NCI-H82 treated with DMSO at 0.1 percent for 48 hours (cell line): ENCODE measurements around the gene ADAMTSL2.

Experiments used
- DNase-seq: peaks from one replicate; lab custom pipeline; 2025; ENCODE audit not compliant: unreplicated experiment; lab: John Stamatoyannopoulos, UW

Gene ADAMTSL2

DNA sequence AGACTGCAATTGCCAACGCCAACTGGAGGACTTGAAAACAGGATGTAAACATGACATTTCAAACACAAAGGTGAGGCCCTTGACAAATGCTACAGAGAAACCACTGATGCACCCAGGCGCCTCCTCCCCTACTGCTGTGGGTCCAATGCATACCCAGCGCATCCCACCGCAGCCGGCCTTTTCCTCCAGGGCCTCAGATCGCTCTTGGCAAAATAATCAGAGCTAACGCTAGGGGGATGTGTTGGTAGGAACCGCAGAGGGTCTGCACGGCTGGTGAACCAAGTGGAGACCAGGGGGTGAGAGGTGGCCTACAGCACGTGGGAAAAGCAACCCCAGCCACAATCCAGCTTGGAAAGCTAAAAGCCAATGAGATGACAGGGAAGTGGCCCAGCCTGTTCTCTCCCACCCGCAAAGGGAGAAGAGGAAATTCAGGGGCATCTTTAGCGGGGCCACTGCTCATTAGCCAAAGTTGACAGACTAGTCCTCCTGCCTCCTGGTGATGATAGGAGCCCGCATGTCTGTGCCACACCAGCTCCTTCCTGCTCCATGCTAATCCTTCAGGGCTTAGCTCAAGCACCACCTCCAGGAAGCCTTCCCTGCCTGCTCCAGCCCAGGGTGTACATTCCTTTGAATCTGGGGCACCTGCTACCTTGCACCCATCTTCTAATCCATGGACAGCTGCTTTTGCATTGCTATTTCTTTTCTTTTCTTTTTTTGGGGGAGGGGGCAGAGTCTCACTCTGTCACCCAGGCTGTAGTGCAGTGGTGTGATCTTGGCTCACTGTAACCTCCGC lies 68.8 kb downstream of the ADAMTSL2 start:
- no peak for DNase-seq

DNA sequence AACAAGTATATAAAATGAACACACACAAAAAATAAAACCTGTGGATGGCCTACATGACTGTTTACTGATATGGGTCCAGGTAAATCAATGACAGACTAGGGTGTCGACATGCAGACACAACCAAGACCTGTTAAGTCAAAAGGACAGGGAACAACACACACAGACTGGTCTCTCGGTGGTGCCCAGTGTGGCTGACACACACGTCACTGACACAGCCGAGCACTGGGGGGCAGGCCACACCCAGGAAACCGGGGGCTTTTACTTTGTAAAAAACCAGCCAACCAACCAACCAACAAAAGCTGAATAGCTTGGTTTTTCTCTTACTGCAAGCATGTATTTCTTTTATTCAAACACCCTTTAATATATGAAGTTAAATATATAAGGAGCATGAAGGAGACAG lies 69.7 kb downstream of the ADAMTSL2 start:
- no peak for DNase-seq

DNA sequence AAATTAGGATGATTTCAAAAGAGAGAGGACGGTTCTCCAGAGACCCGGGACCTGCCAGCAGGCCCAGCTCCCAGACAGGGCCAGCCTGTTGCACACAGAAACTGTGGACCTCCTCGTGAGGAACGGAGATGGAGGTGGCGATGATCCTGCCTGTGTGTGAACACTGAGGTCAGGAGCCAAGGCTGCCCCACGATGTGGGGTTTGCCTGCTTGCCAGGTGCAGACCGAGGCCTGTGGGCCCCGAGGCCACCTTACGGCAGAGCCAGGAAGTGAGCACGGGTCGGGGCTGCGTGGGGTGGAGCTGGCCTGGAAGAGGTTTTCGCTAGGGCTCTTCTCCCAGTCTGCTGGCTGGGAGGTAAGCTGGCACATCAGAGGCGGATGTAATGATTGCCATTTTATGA lies 70.4 kb downstream of the ADAMTSL2 start:
- DNase-seq: no peak

DNA sequence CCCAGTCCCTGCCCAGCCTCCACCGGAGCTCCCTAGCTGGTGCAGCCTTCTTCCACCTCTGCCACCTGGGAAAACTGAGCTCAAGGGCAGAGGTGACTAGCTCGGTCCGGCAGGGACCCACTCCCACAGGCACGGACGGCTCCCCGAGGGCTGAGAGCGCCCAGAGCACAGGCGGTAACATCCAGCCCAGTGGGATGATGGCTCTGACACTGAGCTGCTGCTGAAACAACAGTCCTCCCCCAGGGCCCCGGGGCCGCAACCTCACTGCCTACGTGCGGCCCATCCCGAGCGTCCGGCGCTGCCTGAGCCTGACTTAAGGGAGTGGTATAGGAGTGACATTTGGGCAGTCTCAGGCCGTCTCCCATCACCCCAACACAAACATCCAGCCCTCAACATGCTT lies 70.9 kb downstream of the ADAMTSL2 start:
- DNase-seq: no peak

DNA sequence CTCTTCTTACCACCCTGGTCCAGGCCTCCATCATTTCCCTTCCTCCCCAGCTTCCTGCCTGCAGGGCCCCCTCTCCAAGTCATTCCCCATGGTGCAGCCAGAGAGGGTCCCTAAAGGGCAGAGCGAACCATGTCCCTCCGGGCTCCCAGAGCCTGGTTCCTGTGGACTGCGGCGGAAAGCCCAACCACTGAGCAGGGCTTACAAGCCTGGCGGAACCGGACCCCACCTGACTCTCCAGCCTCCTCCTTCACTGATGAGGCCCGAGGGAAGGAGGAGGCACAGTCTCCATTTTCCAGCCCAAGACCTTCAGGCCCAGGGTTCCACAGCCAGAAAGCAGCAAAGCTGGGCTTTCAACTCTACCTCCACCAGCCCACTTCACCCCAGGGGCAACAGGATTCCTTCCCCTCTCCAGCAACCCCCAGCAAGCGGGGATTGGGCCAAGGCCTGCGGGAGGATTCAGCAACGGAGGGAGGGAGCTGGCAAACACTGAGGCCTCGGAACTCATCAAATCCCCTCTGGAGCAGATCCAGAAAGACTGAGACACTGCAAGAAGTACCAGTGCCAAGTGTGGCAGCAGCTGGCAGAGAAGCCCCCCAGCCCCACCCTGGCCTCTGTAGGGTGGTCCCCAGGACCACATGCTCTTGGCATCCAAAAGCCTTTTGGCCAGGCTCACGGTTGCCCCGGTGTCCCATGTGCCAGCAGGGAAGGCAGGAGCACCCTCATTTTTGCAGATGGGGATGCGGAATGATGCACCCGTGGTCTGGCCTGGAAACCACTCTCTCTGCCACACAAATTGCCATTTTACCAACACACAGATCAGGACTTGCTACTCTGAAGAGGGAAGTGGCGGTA lies 71.6 kb downstream of the ADAMTSL2 start:
- DNase-seq: no peak

DNA sequence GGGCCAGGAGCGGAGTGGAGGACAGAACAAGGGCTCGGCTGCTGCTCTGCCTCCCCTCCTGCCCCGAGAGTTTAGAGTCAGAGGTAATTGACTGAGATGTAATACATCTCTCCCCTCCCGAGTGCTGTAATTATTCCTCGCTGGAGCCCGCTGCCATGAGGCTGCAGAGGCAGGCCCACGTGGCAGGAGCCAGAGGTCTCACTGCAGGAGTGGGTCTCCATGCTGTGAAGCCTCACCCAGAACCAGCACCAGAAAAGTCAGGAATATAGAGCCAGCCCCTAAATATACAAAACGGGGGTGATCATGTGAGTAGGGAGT lies 72.2 kb downstream of the ADAMTSL2 start:
- no peak for DNase-seq

DNA sequence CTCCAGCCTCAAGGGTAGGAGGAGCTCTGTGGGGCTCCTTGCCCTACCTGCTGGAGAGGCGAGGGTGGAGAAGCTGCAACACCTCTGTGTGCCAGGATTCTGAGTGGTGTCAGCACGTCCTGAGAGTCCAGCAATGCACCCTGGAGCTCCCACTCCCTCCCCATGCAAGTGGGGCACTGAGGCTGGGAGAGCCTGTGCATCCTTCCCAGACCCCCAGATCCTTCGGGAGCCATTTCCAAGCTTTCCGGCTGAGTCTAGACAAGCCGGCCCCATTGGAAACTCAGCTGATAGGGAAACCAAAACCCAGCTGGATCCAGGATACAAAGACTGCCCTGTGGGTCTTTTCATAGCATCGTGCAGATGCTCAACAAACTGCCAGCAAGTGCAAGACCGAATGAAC lies 72.9 kb downstream of the ADAMTSL2 start:
- no peak for DNase-seq

DNA sequence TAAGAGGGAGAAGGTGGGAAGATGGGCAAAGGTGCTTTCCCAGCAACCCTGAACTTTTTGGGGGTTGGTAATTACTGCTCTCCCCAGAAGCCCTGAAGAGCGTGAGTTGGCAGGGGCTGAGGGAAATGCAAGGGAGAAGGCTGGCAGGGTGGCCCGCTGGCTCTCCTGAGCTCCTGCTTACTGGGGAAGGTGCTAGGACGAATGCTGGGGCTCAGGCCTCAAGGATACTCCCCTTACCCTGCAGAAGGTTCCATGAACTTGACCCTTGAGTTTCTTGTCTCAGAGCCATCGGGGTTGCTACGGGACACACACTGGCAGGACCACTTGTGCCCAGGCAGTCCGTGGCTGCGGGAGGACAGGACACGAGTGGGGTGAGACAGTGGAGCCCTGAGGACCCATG lies 73.5 kb downstream of the ADAMTSL2 start:
- DNase-seq: no peak

DNA sequence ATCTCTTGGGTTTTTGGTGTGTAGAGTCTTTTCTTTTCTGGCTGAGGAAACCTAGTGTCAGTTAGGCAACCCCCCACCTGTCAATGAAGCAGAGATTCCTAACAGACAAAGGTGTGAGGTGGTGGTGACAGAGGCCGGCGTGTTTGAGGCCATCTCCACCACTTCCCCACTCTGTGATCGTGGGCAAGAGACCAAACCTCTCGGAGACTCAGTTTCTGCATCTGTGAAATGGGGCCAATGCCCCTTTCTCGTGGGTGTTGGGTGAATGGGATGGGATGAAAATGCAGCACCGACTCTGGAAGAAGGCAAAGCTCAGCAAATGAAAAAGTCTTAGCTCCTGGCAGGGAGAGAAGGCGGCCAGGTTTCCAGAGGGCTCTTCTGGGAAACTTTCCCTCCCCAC lies 73.9 kb downstream of the ADAMTSL2 start:
- no peak for DNase-seq

DNA sequence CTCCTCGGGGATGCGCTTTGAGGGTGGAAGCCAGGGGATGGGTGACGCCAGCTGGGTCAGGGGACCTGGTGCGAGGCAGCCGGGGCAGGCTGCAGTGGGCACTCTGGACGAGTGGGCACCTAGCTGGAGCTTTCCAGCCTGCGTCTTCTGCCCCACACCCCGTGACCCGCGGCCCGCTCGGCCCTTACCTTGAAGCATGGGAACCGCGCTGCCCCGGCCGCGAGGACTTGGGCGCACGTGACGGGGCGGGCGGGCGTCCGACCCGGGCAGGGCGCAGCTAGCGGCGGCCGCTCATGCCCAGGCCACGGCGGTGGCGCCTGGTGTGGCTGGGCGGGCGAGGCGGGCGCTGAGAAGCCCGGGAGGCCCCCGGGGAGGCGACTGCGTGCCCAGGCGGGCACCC lies 74.4 kb downstream of the ADAMTSL2 start:
- no peak for DNase-seq

DNA sequence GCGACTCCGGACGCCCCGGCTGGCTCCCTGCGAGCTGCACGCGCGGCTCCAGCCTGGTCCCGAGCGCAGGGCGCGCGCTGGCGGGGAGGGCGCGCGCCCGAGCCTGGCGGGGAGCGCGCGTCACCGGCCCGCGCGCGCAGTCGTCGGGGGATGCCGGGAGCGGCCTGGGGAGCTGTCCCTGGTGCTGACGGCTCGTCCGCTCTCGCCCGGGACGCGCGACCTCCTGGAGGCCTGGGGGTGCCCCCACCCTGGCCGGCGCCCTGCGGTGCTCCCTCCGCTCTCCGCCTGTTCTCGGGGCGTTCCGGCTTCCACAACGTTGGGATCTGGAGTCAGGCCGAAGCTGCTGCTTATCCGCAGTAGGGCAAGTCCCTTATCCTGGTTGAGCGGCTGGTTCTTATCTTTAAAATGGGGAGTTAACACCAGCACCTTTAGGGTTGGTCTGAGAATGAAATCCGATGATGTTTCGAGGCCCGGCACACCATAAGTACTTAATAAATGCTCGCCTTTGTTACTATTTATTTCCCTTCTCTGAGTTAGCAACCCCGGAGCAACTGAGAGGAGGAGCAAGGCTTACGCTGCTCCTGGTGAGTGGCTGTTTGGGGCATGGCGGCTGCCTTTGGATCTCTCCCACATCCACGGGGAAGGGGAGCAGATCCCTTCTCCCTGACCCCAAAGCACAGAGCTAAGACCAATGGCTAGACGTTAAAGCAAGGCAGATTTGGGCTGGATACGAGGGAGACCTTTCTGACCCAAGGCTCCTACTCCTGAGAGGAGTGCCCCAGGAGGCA lies 75.0 kb downstream of the ADAMTSL2 start, which contains the start of gene FAM163B:
FAM163B (minus strand) TSS at position 79 of the 788 bp plus-strand sequence. CDS start 29,166 bp downstream, outside the sequence.
- no peak for DNase-seq

DNA sequence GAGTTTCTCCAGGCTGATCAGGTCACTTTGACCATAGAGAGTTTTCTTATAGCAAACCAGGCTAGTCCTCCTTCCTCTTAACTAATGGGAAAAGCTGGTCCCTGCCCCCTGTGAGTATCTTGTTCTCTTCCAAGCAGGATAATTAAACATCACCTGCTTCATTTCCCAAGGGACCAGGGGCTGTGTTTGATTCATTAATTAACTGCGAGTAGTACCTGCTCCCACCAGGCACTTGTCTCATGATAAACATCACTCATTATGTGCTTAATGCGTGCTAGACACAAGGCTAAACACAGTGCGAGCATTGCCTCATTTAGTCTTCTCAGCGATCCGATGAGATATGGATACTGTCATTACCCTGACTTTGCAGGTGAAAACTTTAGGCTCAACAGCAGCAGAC lies 76.3 kb downstream of the ADAMTSL2 start:
- no peak for DNase-seq

DNA sequence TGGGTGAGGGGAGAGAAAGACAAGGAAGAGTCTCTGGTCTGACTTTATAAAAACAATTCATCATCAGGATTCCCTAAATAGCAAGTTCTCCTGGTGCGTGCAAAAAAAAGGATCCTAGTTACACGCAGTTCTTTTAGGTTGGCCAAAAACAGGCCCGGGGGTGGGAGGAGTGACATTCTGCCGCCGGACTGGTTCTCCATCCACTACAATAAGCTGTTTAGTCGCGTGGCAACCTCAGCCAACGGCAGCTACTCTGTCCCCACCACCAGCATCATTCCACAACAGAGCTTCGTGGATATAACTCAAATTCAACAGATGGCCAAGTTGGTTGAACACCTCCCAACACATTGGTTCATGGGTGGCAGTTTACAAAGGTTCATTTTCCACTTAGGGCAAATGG lies 77.5 kb downstream of the ADAMTSL2 start:
- DNase-seq: no peak

DNA sequence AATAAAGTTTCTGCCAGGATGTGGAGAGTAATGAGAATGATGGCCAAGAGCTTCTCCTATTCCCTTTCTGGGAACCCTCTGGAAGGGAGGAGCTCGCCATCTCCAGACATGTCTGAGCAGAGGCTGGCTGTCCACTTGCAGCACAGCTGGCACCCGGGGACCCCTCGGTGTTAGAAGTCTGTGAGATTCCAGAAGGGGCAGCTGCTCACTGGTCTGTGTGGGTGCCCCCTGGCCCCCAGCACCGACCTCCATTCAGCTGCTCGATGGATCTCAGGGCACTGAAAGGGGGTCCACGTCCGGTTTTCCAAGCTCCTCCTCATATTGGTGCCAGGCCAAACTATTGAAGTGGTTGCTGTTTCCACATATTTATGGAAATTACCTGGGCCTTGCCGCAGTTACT lies 78.3 kb downstream of the ADAMTSL2 start:
- no peak for DNase-seq

DNA sequence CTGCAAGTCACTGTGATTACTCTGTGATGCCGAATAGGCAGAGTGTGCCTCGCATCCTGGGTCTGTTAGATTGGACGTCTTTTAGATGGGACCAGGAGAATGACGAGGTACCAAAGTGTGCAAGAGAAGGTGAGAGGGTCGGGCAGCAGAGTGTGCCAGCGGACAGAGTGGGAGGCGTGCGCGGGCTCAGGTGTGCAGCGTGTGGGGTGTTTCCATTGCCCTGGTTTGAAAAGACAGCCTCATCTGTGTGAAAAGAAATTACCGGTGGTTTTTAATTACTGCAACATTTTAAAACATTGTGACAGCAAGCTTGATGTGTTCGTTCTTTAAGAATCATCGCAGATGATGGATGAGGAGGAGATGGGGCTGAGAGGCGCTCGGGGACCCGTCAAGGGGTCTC lies 78.9 kb downstream of the ADAMTSL2 start:
- DNase-seq: no peak

DNA sequence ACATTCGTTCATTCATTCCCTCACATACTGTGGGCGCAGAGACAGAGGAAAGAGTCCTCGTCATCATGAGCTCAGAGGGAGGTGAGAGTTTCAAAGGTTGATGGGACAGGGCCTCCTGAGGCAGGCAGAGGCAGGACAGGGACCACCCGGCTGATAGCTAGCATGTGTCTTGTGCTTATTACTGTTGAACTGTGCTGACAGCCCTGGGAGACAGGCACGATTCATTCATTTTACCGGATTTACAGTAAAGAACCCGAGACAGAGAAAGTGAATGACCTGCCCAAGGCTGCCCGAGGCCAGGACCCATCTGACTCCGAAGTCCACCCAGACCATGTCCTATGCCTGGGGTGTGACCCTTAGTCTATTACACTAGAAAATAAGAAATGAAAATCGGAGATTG lies 79.6 kb downstream of the ADAMTSL2 start:
- DNase-seq: no peak

DNA sequence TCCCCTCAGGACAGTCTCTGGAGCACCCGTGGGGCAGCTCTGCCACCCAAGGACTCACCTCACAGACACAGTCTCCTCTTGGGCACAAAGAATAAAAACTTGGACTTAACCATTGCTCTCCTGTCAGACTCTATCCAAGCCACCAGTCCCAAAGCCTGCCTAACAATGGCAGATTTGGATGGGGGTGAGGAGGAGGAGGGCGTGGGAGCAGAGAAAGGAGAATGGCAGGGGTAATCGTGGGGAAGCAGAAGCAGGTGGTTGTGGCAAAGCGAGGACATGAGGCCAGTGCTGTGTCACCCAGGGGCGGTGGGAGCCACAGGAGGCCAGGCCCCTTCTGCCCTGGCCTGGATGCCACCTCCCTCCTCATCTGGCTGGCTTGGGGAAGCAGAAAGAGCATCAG lies 80.2 kb downstream of the ADAMTSL2 start:
- DNase-seq: no peak

DNA sequence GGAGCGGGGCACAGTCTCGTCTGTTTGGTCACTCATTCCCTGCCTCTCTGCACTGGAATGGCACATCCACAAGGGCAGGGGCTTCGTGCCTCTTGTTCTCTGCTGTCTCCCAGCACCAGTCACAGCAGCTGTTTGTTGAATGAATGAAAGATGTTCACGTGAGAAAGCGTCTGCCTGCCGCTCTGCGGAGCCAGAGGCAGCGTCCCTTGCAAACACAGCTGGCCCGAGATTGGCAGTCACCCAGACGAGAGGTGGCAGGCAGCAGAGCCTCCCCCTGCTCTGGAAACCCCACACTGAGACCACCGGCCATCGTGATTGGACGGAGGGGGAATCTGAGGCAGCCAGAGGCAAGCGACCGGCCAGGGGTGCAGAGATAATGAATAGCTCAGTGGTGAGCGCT lies 80.7 kb downstream of the ADAMTSL2 start:
- no peak for DNase-seq

DNA sequence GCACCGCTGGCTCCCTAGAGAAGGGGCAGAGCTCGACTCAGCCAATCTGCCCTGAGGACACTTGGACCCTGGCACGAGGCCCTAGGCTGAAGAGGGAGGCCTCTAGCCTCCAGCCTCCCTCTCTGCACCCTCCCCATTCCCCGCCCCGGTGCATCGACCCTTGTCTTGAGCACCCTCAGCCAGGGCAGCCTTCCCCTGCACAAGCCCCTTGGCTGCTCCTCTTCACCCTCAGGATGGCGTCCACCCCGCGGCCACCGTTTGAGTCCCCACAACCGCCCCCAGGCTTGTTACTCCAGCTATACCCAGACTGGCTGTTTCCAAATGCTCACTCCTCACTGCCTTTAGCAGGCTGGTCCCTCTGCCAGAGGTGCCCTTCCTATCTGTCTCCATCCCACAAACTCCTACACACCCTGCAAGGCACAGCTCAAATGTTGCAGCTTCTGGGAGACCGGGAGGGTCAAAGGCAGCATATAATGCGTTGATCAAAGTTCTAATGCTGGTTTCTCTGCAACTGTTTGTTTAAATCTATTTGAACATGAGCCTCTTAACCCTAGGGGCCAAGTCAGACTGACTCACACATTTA lies 81.2 kb downstream of the ADAMTSL2 start:
- no peak for DNase-seq

DNA sequence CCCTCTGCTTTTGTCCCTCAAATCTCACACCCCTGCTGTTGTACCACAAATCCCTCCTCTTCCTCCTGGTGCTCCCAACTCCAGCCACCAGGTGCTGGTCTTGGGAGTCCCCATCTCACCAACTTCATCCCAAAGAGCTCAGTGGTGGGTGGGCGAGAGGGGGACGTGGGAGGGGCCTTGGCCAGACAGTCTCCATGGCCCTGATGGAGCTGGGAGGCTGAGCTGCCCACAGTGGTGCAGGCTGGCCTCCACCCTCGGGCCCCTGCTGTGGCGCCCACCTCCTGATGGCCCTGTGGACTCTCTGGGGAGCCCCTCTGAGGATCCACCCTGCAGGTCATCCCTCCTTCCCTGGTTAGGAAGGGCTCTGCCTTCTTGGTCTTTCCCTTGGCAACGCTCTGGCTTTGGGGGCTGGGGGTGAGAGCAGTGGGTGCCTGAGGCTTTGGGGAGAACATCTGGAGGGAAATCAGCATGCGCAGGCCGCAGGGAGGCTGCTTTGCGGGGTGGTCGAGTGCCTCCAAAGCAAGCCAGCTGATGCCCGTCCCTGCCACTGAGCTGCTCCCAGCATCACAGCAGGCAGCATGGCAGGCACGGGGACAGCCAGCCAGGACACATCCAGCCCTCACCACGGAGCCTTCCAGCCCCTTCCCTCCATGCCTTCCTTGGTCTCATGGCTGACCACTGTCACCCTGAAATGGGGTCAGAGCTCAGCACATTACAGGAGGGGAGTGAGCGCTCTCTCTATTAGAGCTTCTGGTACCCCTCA lies 82.3 kb downstream of the ADAMTSL2 start:
- no peak for DNase-seq

DNA sequence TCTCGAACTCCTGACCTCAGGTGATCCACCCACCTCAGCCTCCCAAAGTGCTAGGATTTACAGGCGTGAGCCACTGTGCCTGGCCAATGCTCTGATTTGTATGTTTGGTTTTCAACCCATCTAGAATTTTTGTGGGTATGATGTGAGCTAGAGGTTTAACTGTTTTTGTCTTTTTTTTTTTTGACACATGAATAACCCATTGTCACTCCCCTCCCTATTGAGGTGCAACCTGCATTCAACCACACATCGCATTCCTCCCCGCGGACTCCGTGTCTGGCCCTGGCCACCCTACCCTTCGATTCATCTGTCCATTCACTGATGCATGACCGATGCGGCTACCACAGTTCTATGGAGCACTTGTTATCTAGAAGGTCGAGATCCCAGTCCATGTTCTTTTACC lies 84.2 kb downstream of the ADAMTSL2 start:
- no peak for DNase-seq
